Common myeloid progenitor, CD34-positive (primary cell): Measurements from ENCODE around the gene CABLES1.

ENCODE experiments used
- CTCF ChIA-PET: fragments of 350-600 bp; sonication (Branson Sonifier 250); formaldehyde crosslinking; loops from one replicate; lab custom pipeline; 2021; ENCODE audit warnings: antibody characterized with exemption; lab: Charles Lee
- POLR2A ChIA-PET: fragments of 350-600 bp; sonication (Branson Sonifier 250); formaldehyde crosslinking; loops from one replicate; lab custom pipeline; 2021; ENCODE audit warnings: antibody characterized with exemption; lab: Charles Lee
- DNase-seq, 3 donors: peaks; one replicate each; pipeline versions ENCODE4 v3.0.0 to v3.0.0-alpha.2; 2013
- H3K27ac ChIP-seq, 2 experiments: 1 replicate in 1 of 2; 2 replicates in 1 of 2; pipeline ENCODE4 v1.7.0; 2013; ENCODE audit warnings: inconsistent platforms in 2 of 2, low read length in 2 of 2, mild to moderate bottlenecking in 2 of 2, low read depth in 1 of 2, moderate library complexity in 1 of 2; ENCODE audit not compliant: severe bottlenecking in 2 of 2, insufficient read depth in 1 of 2, poor library complexity in 1 of 2
- H3K27me3 ChIP-seq, 5 experiments: replicated peaks in 2 of 5; 1 replicate in 3 of 5; 2 replicates in 2 of 5; pipeline versions ENCODE4 v1.6.1 to v1.7.0; 2013; ENCODE audit warnings: low read length in 4 of 5, mild to moderate bottlenecking in 2 of 5, moderate library complexity in 2 of 5, inconsistent platforms in 1 of 5; ENCODE audit not compliant: insufficient read depth in 5 of 5, control insufficient read depth in 4 of 5
- H3K36me3 ChIP-seq, 4 experiments: 1 replicate in 2 of 4; 2 replicates in 2 of 4; pipeline versions ENCODE4 v1.6.1 to v1.7.0; 2013; ENCODE audit warnings: low read length in 3 of 4, control low read depth in 1 of 4, mild to moderate bottlenecking in 1 of 4; ENCODE audit not compliant: control insufficient read depth in 4 of 4, insufficient read depth in 4 of 4
- H3K4me1 ChIP-seq, 4 experiments: 1 replicate in 3 of 4; 2 replicates in 1 of 4; pipeline versions ENCODE4 v1.6.1 to v1.7.1; 2013; ENCODE audit warnings: low read length in 3 of 4, mild to moderate bottlenecking in 3 of 4, control low read depth in 1 of 4, inconsistent platforms in 1 of 4, moderate library complexity in 1 of 4; ENCODE audit not compliant: control insufficient read depth in 4 of 4, insufficient read depth in 4 of 4; ENCODE audit errors: control extremely low read depth in 1 of 4
- H3K4me3 ChIP-seq, 7 experiments: 1 replicate in 4 of 7; 2 replicates in 3 of 7; pipeline versions ENCODE4 v1.5.1 to v1.7.0; 2013; ENCODE audit warnings: mild to moderate bottlenecking in 7 of 7, low read length in 6 of 7, moderate library complexity in 6 of 7, inconsistent platforms in 2 of 7, low read depth in 2 of 7, control low read depth in 1 of 7; ENCODE audit not compliant: insufficient read depth in 4 of 7, control insufficient read depth in 1 of 7; ENCODE audit errors: extremely low read depth in 1 of 7
- H3K9me3 ChIP-seq, 5 experiments: 1 replicate in 4 of 5; 2 replicates in 1 of 5; pipeline versions ENCODE4 v1.6.1 to v1.7.1; 2013; ENCODE audit warnings: low read length in 4 of 5, mild to moderate bottlenecking in 2 of 5, inconsistent platforms in 1 of 5, low read depth in 1 of 5, moderate library complexity in 1 of 5; ENCODE audit not compliant: control insufficient read depth in 4 of 5, insufficient read depth in 2 of 5; ENCODE audit errors: control extremely low read depth in 1 of 5
- WGBS: methylation state at CpG from one replicate; pipeline ENCODE4 v1.1.5; 2013; ENCODE audit not compliant: insufficient coverage; 5-methylcytosine and 5-hydroxymethylcytosine counted together

CABLES1 gene

DNA sequence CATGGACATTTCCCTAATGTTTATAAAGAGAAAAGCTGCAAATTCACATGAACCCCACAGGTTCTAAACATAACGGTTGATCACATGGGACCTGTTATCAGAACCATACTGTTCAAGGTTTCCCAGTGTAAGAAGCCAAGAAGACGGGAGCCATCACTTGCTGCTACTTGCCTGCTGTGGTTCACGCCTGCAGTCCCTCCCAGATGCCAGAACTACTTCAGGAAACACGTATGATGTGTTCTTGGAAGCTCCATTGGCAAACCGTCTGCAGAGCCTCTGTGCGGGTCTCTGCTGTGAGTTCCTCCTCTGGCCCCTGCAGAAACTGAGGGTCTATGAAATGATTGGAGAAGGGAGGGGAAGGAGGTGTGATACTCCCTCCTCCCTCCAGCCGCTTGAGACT is 75.2 kb downstream of the CABLES1 start:
- 97% methylated on average over 4 of the region's 7 CpGs for WGBS
- H3K36me3 ChIP-seq = peaks cover 4 to 54% (median 39%) of the 10 kb centered on the region in 4 experiments
- no peak for DNase-seq
- peaks cover 0 to 6% (median 0%) of the 10 kb centered on the region in 5 experiments for H3K9me3 ChIP-seq
- no peak overlapping the region for H3K27ac ChIP-seq
- ChIA-PET CTCF (interaction anchor here (1.0 to 14.8 kb wide), 2 partner anchors 14 to 28 kb away, joined by 3 to 147 read pairs; no protein-coding TSS in a partner anchor), POLR2A (no interaction called here)
- H3K4me1 ChIP-seq = no peaks in the 10 kb centered on the region
- H3K27me3 ChIP-seq = no peaks in the 10 kb centered on the region
- H3K4me3 ChIP-seq = no peak overlapping the region

DNA sequence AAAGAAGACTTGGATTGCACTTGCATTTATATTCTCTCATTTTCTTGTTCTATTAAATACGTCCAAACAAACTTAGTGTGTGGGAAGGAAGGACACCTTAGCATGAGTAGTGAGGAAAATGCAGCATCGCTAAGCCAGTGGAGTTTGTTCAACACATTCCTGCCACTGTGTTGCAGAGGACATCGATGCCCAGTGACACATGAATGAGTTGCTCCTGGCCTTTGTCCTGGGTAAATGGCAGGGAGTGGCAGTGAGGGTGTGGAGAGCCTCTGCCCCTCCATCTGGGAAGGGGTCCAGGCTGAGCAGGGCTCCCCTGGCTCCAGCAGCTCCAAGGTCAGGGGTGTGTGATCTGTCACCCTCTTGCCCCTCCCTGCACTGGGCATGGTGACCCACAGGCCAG is 75.9 kb downstream of the CABLES1 start:
- Histone ChIP-seq H3K4me3 (no peak overlapping the region), H3K9me3 (peaks cover 0 to 6% (median 0%) of the 10 kb centered on the region in 5 experiments), H3K4me1 (no peaks in the 10 kb centered on the region), H3K27me3 (no peaks in the 10 kb centered on the region), H3K27ac (no peak overlapping the region), H3K36me3 (peaks cover 4 to 53% (median 39%) of the 10 kb centered on the region in 4 experiments)
- no peak for DNase-seq
- ChIA-PET CTCF (interaction anchor here (1.1 to 14.8 kb wide), 5 partner anchors 9 to 81 kb away, joined by 3 to 147 read pairs (median 3); no protein-coding TSS in a partner anchor), POLR2A (no interaction called here)
- 97% methylated on average over 3 of the region's 3 CpGs for WGBS

DNA sequence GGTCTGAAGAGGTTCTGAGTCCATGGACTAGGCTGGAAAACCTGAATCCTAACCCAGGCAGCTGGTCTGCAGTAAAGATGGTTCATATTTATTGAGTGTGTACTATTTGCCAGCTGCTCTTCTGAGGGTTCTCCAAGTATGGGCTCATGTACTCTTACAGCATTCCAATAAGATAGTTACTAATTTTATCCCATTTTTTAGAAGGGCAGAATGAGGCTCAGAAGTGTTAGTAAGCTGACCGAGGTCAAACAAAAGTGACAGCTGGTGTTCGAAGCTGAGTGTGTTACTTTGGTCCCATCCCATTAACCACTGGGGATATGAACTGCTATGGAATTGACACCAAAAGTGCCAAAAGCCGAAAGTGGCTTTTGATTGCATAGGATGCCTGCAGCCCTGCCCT is 76.9 kb downstream of the CABLES1 start:
- peaks cover 4 to 53% (median 41%) of the 10 kb centered on the region in 4 experiments for H3K36me3 ChIP-seq
- no peaks in the 10 kb centered on the region for H3K4me1 ChIP-seq
- 95% methylated on average over 3 of the region's 3 CpGs for WGBS
- H3K27me3 ChIP-seq = no peaks in the 10 kb centered on the region
- DNase-seq = no peak
- ChIA-PET CTCF (interaction anchor here (1.0 to 14.8 kb wide), 7 partner anchors 10 to 82 kb away, joined by 3 to 147 read pairs (median 4); no protein-coding TSS in a partner anchor), POLR2A (interaction anchor here (0.7 to 0.9 kb wide), 2 partner anchors 59 to 93 kb away, joined by 3 read pairs; no protein-coding TSS in a partner anchor)
- H3K4me3 ChIP-seq = no peak overlapping the region
- no peak overlapping the region for H3K27ac ChIP-seq
- H3K9me3 ChIP-seq = peaks cover 0 to 6% (median 0%) of the 10 kb centered on the region in 5 experiments

DNA sequence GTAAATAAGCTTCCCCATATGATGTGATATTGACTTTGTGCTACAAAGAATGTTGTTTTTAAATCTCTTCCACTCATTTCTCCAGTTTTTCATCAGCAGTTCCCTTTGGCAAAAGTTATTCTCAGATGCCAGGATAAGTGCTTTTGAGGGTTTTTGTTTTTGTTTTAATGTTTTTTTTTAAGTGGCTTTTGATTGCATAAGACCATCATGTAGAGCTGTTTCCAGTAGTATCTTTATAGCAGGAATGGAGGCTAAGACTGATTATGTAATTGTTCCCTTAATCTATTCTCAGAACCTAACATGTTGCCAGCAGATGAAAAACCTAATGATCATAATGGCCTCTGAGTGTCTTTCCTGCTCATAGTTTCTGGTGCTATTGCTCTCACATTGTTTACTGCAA is 77.9 kb downstream of the CABLES1 start:
- Histone ChIP-seq H3K36me3 (peaks cover 4 to 54% (median 36%) of the 10 kb centered on the region in 4 experiments), H3K9me3 (peaks cover 0 to 6% (median 0%) of the 10 kb centered on the region in 5 experiments), H3K27me3 (no peaks in the 10 kb centered on the region), H3K4me3 (no peak overlapping the region), H3K27ac (no peak overlapping the region), H3K4me1 (no peaks in the 10 kb centered on the region)
- ChIA-PET CTCF (interaction anchor here (1.8 to 14.8 kb wide), 2 partner anchors 11 to 23 kb away, joined by 4 to 147 read pairs; no protein-coding TSS in a partner anchor), POLR2A (no interaction called here)
- DNase-seq = no peak

DNA sequence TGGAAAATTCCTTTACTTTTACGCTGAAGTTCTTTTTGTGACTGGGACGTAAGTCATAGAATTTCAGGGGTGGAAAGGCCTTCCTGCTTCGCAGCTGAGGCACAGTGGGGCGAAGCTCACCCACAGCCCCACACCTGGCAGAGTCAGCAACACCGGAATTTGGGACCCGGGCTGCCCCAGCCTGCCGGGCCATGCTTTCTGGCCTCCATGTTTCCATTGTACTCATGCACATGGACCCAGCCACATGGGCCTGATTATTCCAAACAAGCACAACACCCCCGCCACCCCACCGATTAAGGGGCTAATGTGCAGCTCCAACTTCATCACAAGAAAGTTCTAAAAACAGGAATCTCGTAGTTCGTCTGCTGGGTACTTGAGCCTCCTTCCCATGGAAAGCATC is 82.5 kb downstream of the CABLES1 start:
- POLR2A ChIA-PET = no interaction called here
- Histone ChIP-seq H3K4me3 (no peak overlapping the region), H3K27me3 (no peaks in the 10 kb centered on the region), H3K4me1 (no peaks in the 10 kb centered on the region), H3K27ac (no peak overlapping the region), H3K36me3 (peaks cover 4 to 37% (median 28%) of the 10 kb centered on the region in 4 experiments), H3K9me3 (no peaks in the 10 kb centered on the region)
- no peak for DNase-seq
- CTCF ChIA-PET = interaction anchor here (14.8 kb wide), 1 partner anchor 7 kb away, joined by 147 read pairs; no protein-coding TSS in a partner anchor
- WGBS = 99% methylated on average over 8 of the region's 11 CpGs

GRCh38 chr18:23220355-23220754 is 85.1 kb downstream of the CABLES1 start:
- H3K4me1 ChIP-seq = no peaks in the 10 kb centered on the region
- ChIA-PET POLR2A (interaction anchor here (0.6 kb wide), 1 partner anchor 36 kb away, joined by 4 read pairs; no protein-coding TSS in a partner anchor), CTCF (interaction anchor here (0.9 to 12.9 kb wide), 2 partner anchors 8 to 10 kb away, joined by 3 to 147 read pairs; no protein-coding TSS in a partner anchor)
- no peaks in the 10 kb centered on the region for H3K9me3 ChIP-seq
- peaks cover 0 to 20% (median 14%) of the 10 kb centered on the region in 4 experiments for H3K36me3 ChIP-seq
- no peak overlapping the region for H3K4me3 ChIP-seq
- 100% methylated on average over 8 of the region's 8 CpGs for WGBS
- H3K27me3 ChIP-seq = no peaks in the 10 kb centered on the region
- no peak overlapping the region for H3K27ac ChIP-seq
- no peak for DNase-seq

GRCh38 chr18:23223641-23224040 is 88.4 kb downstream of the CABLES1 start:
- Histone ChIP-seq H3K4me1 (peaks cover 4 to 20% (median 12%) of the 10 kb centered on the region in 4 experiments), H3K9me3 (no peaks in the 10 kb centered on the region), H3K36me3 (peaks cover 0 to 11% (median 11%) of the 10 kb centered on the region in 4 experiments), H3K27me3 (no peaks in the 10 kb centered on the region), H3K4me3 (no peak overlapping the region), H3K27ac (no peak overlapping the region)
- WGBS = 100% methylated on average over 2 of the region's 4 CpGs
- no peak for DNase-seq
- POLR2A ChIA-PET = interaction anchor here (1.1 to 1.4 kb wide), 2 partner anchors 9 to 45 kb away, joined by 3 read pairs; no protein-coding TSS in a partner anchor
- CTCF ChIA-PET = interaction anchor here (0.8 to 12.9 kb wide), 6 partner anchors 13 to 251 kb away, joined by 3 to 147 read pairs (median 3); no protein-coding TSS in a partner anchor
